ENCODE measurements around the gene IRGQ. TPM values are rescaled to one million over a fixed set of nuclear protein-coding genes. Genes with fewer than 3 reads are reported as not detected.
A peak's percentile ranks its signal among the peaks of the same experiment; 100 is the strongest.

Gene IRGQ
- total and polyA plus RNA-seq, 2 donors (not counting 3 experiments of a cell fraction or from before 2014, with no cell fraction given): 15.8 to 33.2 TPM

- Histone ChIP-seq H2AFZ (ENCODE audit: low read depth, low read length) (no peak overlapping the region), H4K20me1 (replicated peaks; ENCODE audit: control insufficient read depth, extremely low read depth, insufficient read depth, low read length) (no peaks in the 10 kb centered on the region), H3K36me3 (ENCODE audit: control insufficient read depth in 2 of 2, extremely low read depth in 1 of 2, insufficient read depth in 2 of 2, low read length in 2 of 2) (peaks cover 12 to 25% of the 10 kb centered on the region in 2 experiments), H3K4me3 (replicated peaks in 1 of 3; ENCODE audit: insufficient read depth in 1 of 3, low read depth in 1 of 3, low read length in 3 of 3) (peak overlapping the region in 1 of 3 experiments; percentile 74), H3K9me3 (replicated peaks; ENCODE audit: control insufficient read depth, insufficient read depth, low read length) (no peaks in the 10 kb centered on the region), H3K27me3 (ENCODE audit: control insufficient read depth in 2 of 2, insufficient read depth in 2 of 2, low read length in 2 of 2) (no peaks in the 10 kb centered on the region), H3K4me1 (ENCODE audit: control insufficient read depth, extremely low read depth, insufficient read depth, low read length) (peaks cover 24% of the 10 kb centered on the region), H3K79me2 (ENCODE audit: control insufficient read depth, insufficient read depth, low read length) (peaks cover 40% of the 10 kb centered on the region), H3K27ac (ENCODE audit: insufficient read depth, low read depth, low read length) (no peak overlapping the region), H3K4me2 (ENCODE audit: insufficient read depth, low read length) (peak overlapping the region; percentile 26), H3K9me1 (replicated peaks; ENCODE audit: control insufficient read depth, extremely low read depth, insufficient read depth, low read length) (no peaks in the 10 kb centered on the region), H3K9ac (replicated peaks; ENCODE audit: extremely low read depth, insufficient read depth, low read length) (no peak overlapping the region)
- CTCF ChIA-PET: interaction anchor here (0.8 to 5.7 kb wide), 28 partner anchors 9 to 216 kb away, joined by 3 to 158 read pairs (median 5); partner anchors contain the start of genes PINLYP, XRCC1 and ZNF575
- no TSS peak for BruUV-seq (replicated peaks)
- dilution Hi-C loops (cut with MboI; ENCODE audit: extremely low pct_ligation_motif_present, low sequenced_read_pairs) (no loop called here), intact Hi-C loops (cut with micrococcal nuclease) (no loop called here)
- TF ChIP-seq POLR2AphosphoS5 (IDR thresholded peaks at IDR 0.05; ENCODE audit: insufficient read depth, low read depth, low read length): no peak
- no peak for TF ChIP-seq FOS (IDR thresholded peaks at IDR 0.05; ENCODE audit: borderline replicate concordance, insufficient read depth, low read length)
- no peak for TF ChIP-seq GATA2 (IDR thresholded peaks at IDR 0.05; ENCODE audit: insufficient read depth, insufficient read length, low read depth, low read length)
- TF ChIP-seq POLR2A (IDR thresholded peaks at IDR 0.05; ENCODE audit: low read depth, low read length): no peak
- TF ChIP-seq EZH2 (IDR thresholded peaks at IDR 0.05; ENCODE audit: borderline replicate concordance, low read depth, low read length, severe bottlenecking): no peak
- no peak for TF ChIP-seq MYC (IDR thresholded peaks at IDR 0.05; ENCODE audit: low read depth, low read length)
- no peak for TF ChIP-seq CTCF (IDR thresholded peaks at IDR 0.05; ENCODE audit: extremely low read depth in 1 of 2, insufficient read depth in 1 of 2, low read depth in 1 of 2, low read length in 2 of 2)
- no peak for TF ChIP-seq JUN (IDR thresholded peaks at IDR 0.05; ENCODE audit: borderline replicate concordance, insufficient read depth, insufficient read length, low read depth)
- no peak for TF ChIP-seq MAX (IDR thresholded peaks at IDR 0.05; ENCODE audit: insufficient read depth, insufficient read length)
- no peak for DNase-seq (ENCODE audit: low read depth, low spot score)
- POLR2A ChIA-PET: interaction anchor here (0.7 to 1.1 kb wide), 2 partner anchors 58 to 135 kb away, joined by 4 to 6 read pairs; no protein-coding TSS in a partner anchor
- FAIRE-seq: no peak
Observed at GRCh38 chr19:43594081-43594697, 1.7 kb downstream of the IRGQ start.
